Neuronal stem cell (in vitro differentiated cells): ENCODE results near the gene NPM1.

Source experiments
- DNase-seq: peaks from one replicate; pipeline ENCODE4 v3.0.0-alpha.2; 2013; ENCODE audit warnings: low spot score
- H2AFZ ChIP-seq: one replicate; pipeline ENCODE4 v1.6.1; 2013; ENCODE audit warnings: mild to moderate bottlenecking, low read length, inconsistent platforms
- H2AK5ac ChIP-seq: 2 replicates; pipeline ENCODE4 v1.6.1; 2013; ENCODE audit warnings: low read depth, mild to moderate bottlenecking, inconsistent platforms, low read length, moderate library complexity, mixed read lengths
- H2BK120ac ChIP-seq: 2 replicates; pipeline ENCODE4 v1.6.1; 2013; ENCODE audit warnings: low read depth, mild to moderate bottlenecking, inconsistent platforms, low read length, moderate library complexity, mixed read lengths
- H2BK12ac ChIP-seq: one replicate; pipeline ENCODE4 v1.6.1; 2013; ENCODE audit warnings: low read length, inconsistent platforms
- H2BK15ac ChIP-seq: 2 replicates; pipeline ENCODE4 v1.6.1; 2013; ENCODE audit warnings: mild to moderate bottlenecking, low read length, inconsistent platforms, mixed read lengths
- H2BK5ac ChIP-seq: one replicate; pipeline ENCODE4 v1.6.1; 2013; ENCODE audit warnings: inconsistent platforms, mild to moderate bottlenecking, low read length, moderate library complexity
- H3K14ac ChIP-seq: one replicate; pipeline ENCODE4 v1.6.1; 2013; ENCODE audit warnings: low read length, inconsistent platforms
- H3K18ac ChIP-seq: 2 replicates; pipeline ENCODE4 v1.6.1; 2013; ENCODE audit warnings: low read length, inconsistent platforms
- H3K23ac ChIP-seq: 2 replicates; pipeline ENCODE4 v1.6.1; 2013; ENCODE audit warnings: low read depth, mild to moderate bottlenecking, mixed read lengths, low read length, inconsistent platforms; ENCODE audit not compliant: poor library complexity
- H3K27ac ChIP-seq: replicated peaks from 3 replicates; pipeline ENCODE4 v1.5.1; 2013; ENCODE audit warnings: low read length, inconsistent platforms
- H3K27me3 ChIP-seq, 3 experiments: 2 replicates each; pipeline ENCODE4 v1.6.1; 2013; ENCODE audit warnings: low read length in 3 of 3, mild to moderate bottlenecking in 2 of 3, inconsistent platforms in 1 of 3, low read depth in 1 of 3, mixed read lengths in 1 of 3, moderate library complexity in 1 of 3; ENCODE audit not compliant: control insufficient read depth in 3 of 3, insufficient read depth in 3 of 3
- H3K36me3 ChIP-seq, 2 donors: replicated peaks in 1 of 2; 2 replicates each; pipeline ENCODE4 v1.6.1; 2013; ENCODE audit warnings: low read length in 2 of 2; ENCODE audit not compliant: control insufficient read depth in 2 of 2, insufficient read depth in 2 of 2
- H3K4ac ChIP-seq: 2 replicates; pipeline ENCODE4 v1.6.1; 2013; ENCODE audit warnings: inconsistent platforms, mild to moderate bottlenecking, low read length, moderate library complexity
- H3K4me1 ChIP-seq, 2 donors: 1 replicate in 1 of 2; 2 replicates in 1 of 2; pipeline ENCODE4 v1.6.1; 2013; ENCODE audit warnings: low read length in 2 of 2, low read depth in 1 of 2; ENCODE audit not compliant: control insufficient read depth in 2 of 2, insufficient read depth in 1 of 2
- H3K4me2 ChIP-seq: one replicate; pipeline ENCODE4 v1.6.1; 2013; ENCODE audit warnings: mild to moderate bottlenecking, low read length, inconsistent platforms; ENCODE audit not compliant: insufficient read depth, poor library complexity, severe bottlenecking
- H3K4me3 ChIP-seq, 2 donors: 2 replicates each; pipeline ENCODE4 v1.5.1; 2013; ENCODE audit warnings: low read length in 2 of 2, mild to moderate bottlenecking in 2 of 2, inconsistent platforms in 1 of 2, moderate library complexity in 1 of 2
- H3K79me1 ChIP-seq: one replicate; pipeline ENCODE4 v1.6.1; 2013; ENCODE audit warnings: low read depth, mild to moderate bottlenecking, inconsistent platforms, low read length, moderate library complexity
- H3K9ac ChIP-seq: one replicate; pipeline ENCODE4 v1.6.1; 2013; ENCODE audit warnings: mild to moderate bottlenecking, low read depth, low read length, inconsistent platforms; ENCODE audit not compliant: poor library complexity
- H3K9me3 ChIP-seq, 2 donors: replicated peaks in 1 of 2; 2 replicates each; pipeline versions ENCODE3 to v1.6.1; 2013; ENCODE audit warnings: low read length in 2 of 2, mild to moderate bottlenecking in 2 of 2, inconsistent platforms in 1 of 2, low read depth in 1 of 2, mixed read lengths in 1 of 2, moderate library complexity in 1 of 2; ENCODE audit not compliant: control insufficient read depth in 2 of 2, insufficient read depth in 1 of 2
- H4K8ac ChIP-seq: one replicate; pipeline ENCODE4 v1.6.1; 2013; ENCODE audit warnings: low read depth, mild to moderate bottlenecking, inconsistent platforms, low read length, moderate library complexity
- H4K91ac ChIP-seq: one replicate; pipeline ENCODE4 v1.6.1; 2013; ENCODE audit warnings: low read length, low read depth, mild to moderate bottlenecking, inconsistent platforms; ENCODE audit not compliant: poor library complexity
- WGBS, 2 donors: extraction: QIAGEN DNeasy Blood & Tissue Kit; methylation state at CpG; one replicate each; pipeline ENCODE4 v1.1.7; 2013; ENCODE audit warnings: missing lambda C conversion rate in 2 of 2, mixed read lengths in 1 of 2; ENCODE audit not compliant: insufficient read length in 2 of 2, insufficient replicate concordance in 1 of 2; ENCODE audit errors: extremely low coverage in 2 of 2; 5-methylcytosine and 5-hydroxymethylcytosine counted together

NPM1 gene

DNA sequence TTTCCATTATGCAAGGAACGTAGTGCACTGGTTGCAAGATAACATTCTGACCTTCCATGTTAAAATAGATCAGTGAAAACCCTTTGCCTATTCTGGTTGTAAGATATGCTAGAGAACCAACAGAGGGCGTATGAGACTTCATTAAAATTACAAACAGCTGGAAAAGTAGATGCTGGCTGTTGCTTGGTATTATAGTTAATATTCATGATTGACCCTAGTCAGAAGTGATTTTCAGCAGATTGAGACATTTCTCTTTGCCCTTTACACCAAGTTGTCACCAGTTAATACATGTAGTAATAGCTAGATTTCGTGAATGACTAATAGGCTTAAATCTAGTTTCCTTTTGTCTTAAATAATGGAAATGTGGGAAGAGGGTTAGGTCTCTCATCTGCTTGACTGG lies 18.0 kb downstream of the NPM1 start:
- no peak overlapping the region for H2AFZ ChIP-seq
- no peak overlapping the region for H2BK5ac ChIP-seq
- no peaks in the 10 kb centered on the region for H3K27me3 ChIP-seq
- no peaks in the 10 kb centered on the region for H3K4me1 ChIP-seq
- no peak overlapping the region for H3K4me2 ChIP-seq
- H4K8ac ChIP-seq: no peak overlapping the region
- H3K18ac ChIP-seq: no peak overlapping the region
- peaks cover 7 to 12% of the 10 kb centered on the region in 2 donors for H3K9me3 ChIP-seq
- no peak overlapping the region for H3K23ac ChIP-seq
- H4K91ac ChIP-seq: no peak overlapping the region
- H2BK120ac ChIP-seq: no peak overlapping the region
- peaks cover 30 to 72% of the 10 kb centered on the region in 2 donors for H3K36me3 ChIP-seq
- H3K4ac ChIP-seq: no peak overlapping the region
- H3K4me3 ChIP-seq: no peak overlapping the region
- H2BK12ac ChIP-seq: no peak overlapping the region
- WGBS, 2 donors: no CpG with 5 or more reads among the region's 3 CpGs
- no peak overlapping the region for H2AK5ac ChIP-seq
- H3K14ac ChIP-seq: no peak overlapping the region
- H3K27ac ChIP-seq: no peak overlapping the region
- no peak overlapping the region for H2BK15ac ChIP-seq
- peaks cover 5% of the 10 kb centered on the region for H3K79me1 ChIP-seq
- no peak for DNase-seq
- no peak overlapping the region for H3K9ac ChIP-seq

DNA sequence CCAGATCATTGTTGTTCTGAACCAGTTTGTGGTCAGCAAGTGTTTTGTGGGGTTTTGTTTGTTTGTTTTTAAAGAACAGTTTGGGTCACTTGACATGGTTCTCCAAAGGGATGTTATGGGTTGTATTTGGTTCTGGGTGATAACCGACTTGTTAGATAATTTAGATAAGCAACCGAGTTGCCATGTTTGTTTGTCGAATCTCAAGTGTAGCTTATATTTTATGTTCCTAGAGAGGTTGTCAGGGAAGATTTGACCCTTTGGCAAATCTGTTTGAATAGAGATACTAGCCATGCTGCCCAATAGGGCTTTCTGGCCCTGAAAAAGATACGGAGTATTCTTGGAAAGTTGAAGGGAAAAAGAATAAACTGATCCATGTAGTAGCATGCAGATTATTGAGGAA lies 19.6 kb downstream of the NPM1 start:
- Histone ChIP-seq H3K36me3 (peaks cover 24 to 75% of the 10 kb centered on the region in 2 donors), H3K9ac (no peak overlapping the region), H3K23ac (no peak overlapping the region), H3K4me1 (no peaks in the 10 kb centered on the region), H3K27ac (no peak overlapping the region), H2AK5ac (no peak overlapping the region), H2AFZ (no peak overlapping the region), H3K4ac (no peak overlapping the region), H3K4me3 (no peak overlapping the region), H2BK12ac (no peak overlapping the region), H2BK5ac (no peak overlapping the region), H4K91ac (no peak overlapping the region), H3K27me3 (no peaks in the 10 kb centered on the region), H3K4me2 (no peak overlapping the region), H2BK15ac (no peak overlapping the region), H3K18ac (no peak overlapping the region), H4K8ac (no peak overlapping the region), H2BK120ac (no peak overlapping the region), H3K14ac (no peak overlapping the region), H3K79me1 (peaks cover 5% of the 10 kb centered on the region), H3K9me3 (no peaks in the 10 kb centered on the region)
- DNase-seq: no peak
- WGBS, 2 donors: no CpG with 5 or more reads among the region's 4 CpGs

DNA sequence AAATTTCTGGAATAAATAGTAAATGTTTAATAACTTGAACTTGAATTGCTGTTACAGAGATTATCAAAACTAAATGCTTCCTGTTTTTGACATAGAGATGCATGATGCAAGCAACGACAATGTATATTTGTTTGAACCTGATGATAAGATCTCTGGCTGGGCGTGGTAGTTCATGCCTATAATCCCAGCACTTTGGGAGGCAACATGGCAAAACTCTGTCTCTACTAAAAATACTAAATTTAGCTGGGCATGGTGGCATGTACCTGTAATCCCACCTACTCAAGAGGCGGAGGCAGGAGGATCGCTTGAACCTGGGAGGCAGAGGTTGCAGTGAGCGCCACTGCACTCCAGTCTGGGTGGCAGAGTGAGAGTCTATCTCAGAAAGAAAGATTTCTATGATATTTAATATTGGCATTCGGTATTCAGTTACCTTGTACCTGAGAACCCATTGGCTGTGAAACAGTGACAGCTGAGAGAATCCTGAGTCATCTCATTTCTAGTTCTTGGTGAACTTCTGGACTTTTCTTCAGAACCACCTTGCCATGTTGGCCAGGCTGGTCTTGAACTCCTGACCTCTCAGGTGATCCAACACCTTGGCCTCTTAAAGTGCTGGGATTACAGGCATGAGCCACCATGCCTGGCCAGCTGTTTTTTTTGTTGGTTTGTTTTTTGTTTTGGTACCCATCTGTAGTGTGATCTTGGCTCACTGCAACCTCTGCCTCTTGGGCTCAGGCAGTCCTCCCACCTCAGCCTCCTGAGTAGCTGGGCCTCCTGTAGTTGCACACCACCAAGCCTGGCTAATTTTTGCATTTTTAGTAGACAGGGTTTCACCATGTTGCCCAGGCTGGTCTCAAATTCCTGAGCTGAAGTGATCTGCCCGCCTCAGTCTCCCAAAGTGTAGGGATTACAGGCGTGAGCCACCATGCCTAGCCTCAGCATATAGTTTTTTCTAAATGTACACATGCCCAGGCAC lies 21.8 kb downstream of the NPM1 start:
- Histone ChIP-seq H3K18ac (no peak overlapping the region), H2BK12ac (no peak overlapping the region), H3K9ac (no peak overlapping the region), H3K27me3 (no peaks in the 10 kb centered on the region), H3K4me3 (no peak overlapping the region), H3K4ac (no peak overlapping the region), H3K4me1 (no peaks in the 10 kb centered on the region), H4K8ac (no peak overlapping the region), H2AFZ (no peak overlapping the region), H3K9me3 (no peaks in the 10 kb centered on the region), H3K36me3 (peaks cover 25 to 97% of the 10 kb centered on the region in 2 donors), H2AK5ac (no peak overlapping the region), H2BK120ac (no peak overlapping the region), H3K79me1 (peaks cover 5% of the 10 kb centered on the region), H3K23ac (no peak overlapping the region), H4K91ac (no peak overlapping the region), H3K27ac (no peak overlapping the region), H3K4me2 (no peak overlapping the region), H2BK15ac (no peak overlapping the region), H2BK5ac (no peak overlapping the region), H3K14ac (no peak overlapping the region)
- no peak for DNase-seq
- WGBS, 2 donors: no CpG with 5 or more reads among the region's 8 CpGs

DNA sequence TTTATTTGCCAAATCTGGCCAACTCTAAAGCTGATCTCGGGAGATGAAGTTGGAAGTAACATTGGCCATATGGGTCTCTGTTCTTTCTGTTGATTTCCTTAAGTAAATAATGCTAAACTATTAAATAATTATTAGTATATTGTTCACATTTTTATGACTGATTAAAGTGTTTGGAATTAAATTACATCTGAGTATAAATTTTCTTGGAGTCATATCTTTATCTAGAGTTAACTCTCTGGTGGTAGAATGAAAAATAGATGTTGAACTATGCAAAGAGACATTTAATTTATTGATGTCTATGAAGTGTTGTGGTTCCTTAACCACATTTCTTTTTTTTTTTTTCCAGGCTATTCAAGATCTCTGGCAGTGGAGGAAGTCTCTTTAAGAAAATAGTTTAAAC lies 22.5 kb downstream of the NPM1 start:
- WGBS, 2 donors: no CpG with 5 or more reads among the region's 1 CpG
- H3K9ac ChIP-seq: no peak overlapping the region
- H3K36me3 ChIP-seq: peaks cover 23 to 93% of the 10 kb centered on the region in 2 donors
- H3K14ac ChIP-seq: no peak overlapping the region
- H3K27ac ChIP-seq: no peak overlapping the region
- DNase-seq: no peak
- no peak overlapping the region for H3K4ac ChIP-seq
- H3K4me3 ChIP-seq: no peak overlapping the region
- no peak overlapping the region for H3K23ac ChIP-seq
- no peak overlapping the region for H2BK15ac ChIP-seq
- H2AK5ac ChIP-seq: no peak overlapping the region
- H3K27me3 ChIP-seq: no peaks in the 10 kb centered on the region
- H3K18ac ChIP-seq: no peak overlapping the region
- no peaks in the 10 kb centered on the region for H3K4me1 ChIP-seq
- no peak overlapping the region for H4K8ac ChIP-seq
- no peak overlapping the region for H2BK5ac ChIP-seq
- H2AFZ ChIP-seq: no peak overlapping the region
- H3K9me3 ChIP-seq: no peaks in the 10 kb centered on the region
- no peak overlapping the region for H2BK120ac ChIP-seq
- H3K79me1 ChIP-seq: peaks cover 5% of the 10 kb centered on the region
- H4K91ac ChIP-seq: no peak overlapping the region
- no peak overlapping the region for H3K4me2 ChIP-seq
- no peak overlapping the region for H2BK12ac ChIP-seq
